Right kidney (tissue), 1 donor: Measurements from ENCODE around the gene TIMM44.
"Not testable (repeated sequence)": the region's sequence is repeated elsewhere in the genome, so short reads cannot be mapped to it uniquely, and the experiment has no call there.

Source experiments
- DNase-seq: peaks from one replicate; pipeline ENCODE4 v3.0.0-alpha.2; 2016

Gene TIMM44

GRCh38 chr19:7902796-7903243 lies 40.6 kb downstream of the TIMM44 start:
- DNase-seq: no peak

- DNase-seq: no peak
Observed at GRCh38 chr19:7901337-7901736, 42.1 kb downstream of the TIMM44 start.

- DNase-seq: no peak
Observed at GRCh38 chr19:7900931-7901330, 42.5 kb downstream of the TIMM44 start.

GRCh38 chr19:7900401-7900870 lies 43.0 kb downstream of the TIMM44 start:
- no peak for DNase-seq

GRCh38 chr19:7899751-7900378 lies 43.6 kb downstream of the TIMM44 start:
- no peak for DNase-seq

GRCh38 chr19:7898967-7899366 lies 44.5 kb downstream of the TIMM44 start:
- DNase-seq: no peak

GRCh38 chr19:7897292-7897691 lies 46.2 kb downstream of the TIMM44 start:
- DNase-seq: no peak

GRCh38 chr19:7895565-7895964 lies 47.9 kb downstream of the TIMM44 start:
- no peak for DNase-seq

GRCh38 chr19:7894612-7895309 lies 48.7 kb downstream of the TIMM44 start:
- no peak for DNase-seq

GRCh38 chr19:7893362-7894101 lies 49.9 kb downstream of the TIMM44 start:
- DNase-seq: not testable (repeated sequence)

- DNase-seq: no peak
Observed at GRCh38 chr19:7888826-7889217, 54.6 kb downstream of the TIMM44 start.

GRCh38 chr19:7888145-7888825 lies 55.2 kb downstream of the TIMM44 start, which contains the start of gene LRRC8E:
LRRC8E (plus strand) TSS chr19:7888510; CDS start chr19:7895604, 7,094 bp downstream.
- no peak for DNase-seq

GRCh38 chr19:7887408-7888144 lies 55.9 kb downstream of the TIMM44 start:
- no peak for DNase-seq

GRCh38 chr19:7885818-7886217 lies 57.6 kb downstream of the TIMM44 start:
- DNase-seq: no peak

- DNase-seq: no peak
Observed at GRCh38 chr19:7883796-7884570, 59.5 kb downstream of the TIMM44 start.

- no peak for DNase-seq
Observed at GRCh38 chr19:7883105-7883504, 60.4 kb downstream of the TIMM44 start.

GRCh38 chr19:7881910-7882309 lies 61.6 kb downstream of the TIMM44 start:
- no peak for DNase-seq

- DNase-seq: no peak
Observed at GRCh38 chr19:7879836-7880235, 63.6 kb downstream of the TIMM44 start.

- DNase-seq: no peak
Observed at GRCh38 chr19:7879111-7879807, 64.2 kb downstream of the TIMM44 start.

- DNase-seq: no peak
Observed at GRCh38 chr19:7877249-7877836, 66.1 kb downstream of the TIMM44 start.
